ENCODE results near the gene TMX1.

Gene TMX1

DNA sequence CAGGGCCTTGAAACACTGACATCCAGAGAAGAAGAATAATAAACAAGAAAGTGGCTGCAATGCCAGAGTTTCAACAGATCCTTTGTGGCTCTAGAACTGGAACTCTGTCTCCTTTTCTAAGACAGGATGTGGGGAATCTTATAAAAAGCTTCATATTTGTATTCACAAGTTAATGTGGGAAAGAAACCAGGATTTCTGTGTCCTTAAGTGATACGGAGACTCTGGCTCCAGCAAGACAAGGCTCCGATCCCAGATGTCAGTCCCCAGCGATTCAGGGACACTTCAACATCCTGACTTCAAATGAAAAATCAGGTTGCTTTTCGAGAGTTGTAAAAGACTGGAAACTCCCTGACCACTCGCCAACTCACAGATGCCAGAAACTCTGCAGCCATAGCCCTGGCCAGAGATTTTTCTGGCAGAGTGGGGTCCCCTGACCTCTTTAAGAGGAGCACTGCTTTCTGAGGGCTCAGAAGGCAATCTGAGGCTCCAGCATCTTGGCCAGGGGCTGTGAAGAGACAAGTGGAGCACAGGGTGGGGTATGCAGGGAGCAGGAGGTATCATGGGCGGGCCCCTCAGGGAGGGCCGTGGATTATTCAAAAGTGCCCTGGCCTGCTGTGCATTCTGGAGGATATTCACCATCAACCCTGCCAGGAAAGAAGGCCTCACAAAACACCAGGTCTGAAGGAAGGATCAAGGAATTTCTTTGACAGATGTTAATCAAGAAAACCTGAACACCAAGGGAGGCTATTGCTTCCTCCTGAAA, 53.3 kb downstream of the TMX1 start:
- no peak for DNase-seq (ENCODE audit: low read depth)

DNA sequence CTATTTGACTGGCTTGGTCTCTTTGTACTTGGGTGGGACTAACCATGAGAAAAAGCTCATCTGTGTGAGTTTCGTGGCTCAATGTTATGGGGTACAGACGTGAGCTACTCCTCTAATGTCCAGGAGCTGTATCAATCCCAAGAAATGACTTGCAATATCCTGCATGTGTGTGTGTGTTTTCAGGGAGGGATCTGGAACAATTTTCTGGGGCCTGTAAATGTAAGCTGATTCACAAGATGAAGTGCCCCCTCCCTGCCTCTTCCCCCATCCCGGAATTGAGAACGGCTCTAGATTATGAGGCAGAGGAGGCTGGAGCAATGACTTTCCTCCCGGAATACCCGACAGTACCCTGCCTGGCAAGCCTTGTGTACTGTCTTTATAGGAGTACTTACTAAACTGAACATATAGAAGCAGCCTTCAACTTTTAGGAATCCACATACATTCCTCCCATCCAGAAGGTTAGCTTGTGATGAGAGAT, 53.9 kb downstream of the TMX1 start:
- DNase-seq (ENCODE audit: low read depth), result no peak

DNA sequence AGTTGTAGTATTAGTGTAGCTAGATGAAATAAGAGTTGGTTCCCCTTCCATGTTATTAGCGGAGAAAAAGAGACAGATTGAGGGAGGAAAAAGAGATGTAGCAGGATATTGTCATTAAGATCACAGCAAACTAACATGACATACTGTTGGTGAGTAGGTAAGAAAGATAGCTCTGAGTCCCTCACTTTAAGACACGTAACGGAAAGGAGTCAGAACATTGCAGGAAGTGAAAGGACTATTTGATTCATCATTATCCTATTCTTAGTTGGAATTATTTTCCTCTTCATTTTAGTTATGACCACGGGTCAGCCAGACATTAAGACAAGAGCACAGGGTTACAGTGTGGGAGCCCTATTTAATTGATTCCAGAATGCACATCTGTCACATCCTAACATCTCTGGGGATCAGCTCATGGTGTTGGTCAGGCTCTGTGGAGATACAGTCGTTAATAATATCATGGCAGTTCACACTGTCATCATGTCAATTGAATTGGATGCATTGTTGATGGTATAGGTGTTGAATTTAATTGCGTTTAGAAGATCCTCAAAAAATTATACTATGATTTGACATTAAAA, 55.0 kb downstream of the TMX1 start:
- DNase-seq (ENCODE audit: low read depth), result no peak

DNA sequence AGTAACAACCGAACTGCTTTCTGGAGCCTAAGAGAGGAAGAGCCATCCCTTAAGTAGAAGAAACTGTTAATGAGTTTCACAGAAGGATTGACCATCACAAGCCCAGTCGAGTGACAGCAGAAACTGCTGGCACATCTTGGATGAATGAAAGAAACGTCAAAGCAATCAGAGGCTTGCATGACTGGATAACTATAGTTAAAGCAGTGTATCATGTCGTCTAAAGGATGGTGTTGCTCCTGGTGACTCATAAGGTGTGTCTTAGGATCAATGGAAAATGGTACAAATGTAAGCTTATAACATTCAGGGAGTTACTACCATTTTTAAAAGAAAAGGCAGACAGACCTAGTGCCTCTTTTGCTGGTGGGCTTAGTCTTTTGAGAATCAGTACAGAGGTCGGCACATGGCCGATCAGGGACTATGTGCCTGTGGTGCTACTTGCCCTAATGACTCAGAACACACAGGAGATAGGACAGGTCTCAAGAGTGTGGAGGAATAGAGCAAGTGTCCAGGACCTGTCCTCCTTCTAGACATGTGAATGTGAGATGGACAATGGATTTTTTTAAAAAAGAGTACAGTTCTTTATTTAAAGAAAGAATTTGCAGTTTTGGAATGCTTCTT, 55.7 kb downstream of the TMX1 start:
- no peak for DNase-seq (ENCODE audit: low read depth)

DNA sequence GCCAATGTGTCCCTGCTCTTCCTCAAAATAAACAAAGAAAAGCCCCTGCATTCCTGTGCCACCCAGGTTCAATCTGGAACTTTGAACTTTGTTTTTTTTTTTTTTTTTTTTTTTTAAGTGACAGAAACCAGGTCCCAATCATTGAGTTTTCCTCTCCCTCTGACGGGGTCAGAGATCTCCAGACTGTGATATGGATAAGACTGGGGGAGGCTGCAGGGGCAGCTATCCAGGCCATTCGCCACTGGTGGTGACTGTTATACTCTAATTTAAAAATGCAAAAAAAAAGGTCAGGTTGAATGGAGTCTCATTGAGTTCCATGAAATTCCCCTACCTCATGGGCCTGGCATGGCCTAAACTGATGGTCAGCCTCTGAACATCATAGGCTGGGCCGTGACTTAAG, 57.0 kb downstream of the TMX1 start:
- DNase-seq (ENCODE audit: low read depth), result no peak

DNA sequence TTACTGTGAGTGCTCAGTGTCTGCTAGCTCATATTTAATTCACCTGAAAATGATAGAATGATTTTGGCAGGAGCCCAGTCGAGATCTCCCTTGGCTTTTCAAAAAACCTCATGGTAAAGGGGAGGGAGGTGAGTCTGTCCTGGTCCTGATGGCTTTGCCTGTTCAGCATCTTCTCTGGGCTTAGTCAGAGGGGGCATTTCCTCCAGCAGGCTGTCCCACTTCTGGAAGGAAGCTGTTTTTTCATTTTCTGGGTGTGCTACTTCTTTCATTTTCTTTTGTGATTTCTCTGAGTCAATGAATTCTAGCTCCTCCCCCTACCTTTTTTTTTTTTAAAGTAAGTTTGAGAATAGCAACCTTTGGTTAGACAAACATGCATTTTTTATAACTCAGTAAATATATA, 58.8 kb downstream of the TMX1 start:
- no peak for DNase-seq (ENCODE audit: low read depth)

DNA sequence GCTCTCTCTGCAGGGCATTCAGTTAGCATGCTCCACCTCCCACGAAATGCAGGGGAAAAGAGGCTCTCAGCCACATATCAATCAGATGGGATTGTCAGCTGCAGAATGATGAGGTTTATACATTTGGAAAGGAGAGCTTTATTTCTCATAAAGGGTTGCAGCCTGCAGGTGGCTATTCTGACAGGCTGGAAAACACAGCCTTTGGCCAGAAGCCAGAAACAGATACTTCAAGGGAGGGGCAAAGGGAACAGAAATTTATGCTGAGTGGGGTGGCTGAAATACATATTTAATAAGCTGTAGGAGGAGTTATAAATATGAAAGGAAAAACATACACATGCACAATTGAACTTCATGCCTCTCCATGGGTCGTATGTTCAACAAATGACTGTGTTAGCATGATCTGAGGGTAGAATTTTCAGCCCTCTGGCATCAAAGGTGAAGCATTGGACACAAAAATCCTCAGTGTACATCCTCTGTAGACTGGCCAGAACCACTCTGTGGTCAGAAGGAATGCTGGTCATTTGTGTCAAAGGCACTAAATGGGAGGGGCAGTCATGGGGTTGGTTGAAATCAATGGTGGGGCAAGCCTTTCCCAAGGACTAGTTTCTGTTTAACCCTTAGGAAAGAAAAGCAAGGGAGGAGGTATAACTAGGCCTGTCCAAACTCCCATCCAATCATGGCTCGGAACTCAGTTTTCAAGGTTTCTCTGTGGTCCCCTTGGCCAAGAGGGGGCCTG, 62.4 kb downstream of the TMX1 start:
- DNase-seq (ENCODE audit: low read depth), result no peak

DNA sequence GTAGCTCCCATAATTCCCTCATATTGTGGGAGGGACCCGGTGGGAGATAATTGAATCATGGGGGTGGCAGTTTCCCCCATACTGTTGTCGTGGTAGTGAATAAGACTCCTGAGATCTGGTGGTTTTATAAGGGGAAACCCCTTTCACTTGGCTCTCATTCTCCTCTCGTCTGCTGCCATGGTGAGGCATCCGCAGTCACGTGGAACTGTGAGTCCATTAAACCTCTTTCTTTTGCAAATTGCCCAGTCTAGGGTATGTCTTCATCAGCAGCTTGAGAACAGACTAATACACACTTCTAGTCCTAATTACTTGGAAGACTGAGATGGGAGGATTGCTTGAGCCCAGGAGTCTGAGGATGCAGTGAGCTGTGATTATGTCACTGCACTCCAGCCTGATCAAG, 64.4 kb downstream of the TMX1 start:
- DNase-seq (ENCODE audit: low read depth), result no peak

DNA sequence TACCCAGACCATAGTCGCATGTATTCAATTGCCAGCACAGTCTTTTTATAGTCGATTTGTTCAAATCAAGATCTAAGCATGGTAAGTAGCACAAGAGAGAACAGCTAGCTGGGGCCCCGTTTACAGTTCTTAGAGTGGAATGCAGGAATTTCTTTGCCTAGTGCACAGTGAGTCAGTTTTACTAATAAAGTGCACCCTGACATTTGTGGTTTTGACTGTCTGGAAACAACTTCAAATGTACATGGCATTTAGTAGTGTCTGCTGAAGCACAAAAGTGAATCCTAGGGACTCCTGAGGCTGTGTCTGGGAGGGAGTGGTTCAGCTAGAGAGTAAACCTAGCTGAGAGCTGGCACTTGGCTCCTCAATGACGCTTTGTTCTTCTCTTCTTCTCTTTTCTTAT, 64.9 kb downstream of the TMX1 start:
- DNase-seq (ENCODE audit: low read depth), result peak; percentile 83

DNA sequence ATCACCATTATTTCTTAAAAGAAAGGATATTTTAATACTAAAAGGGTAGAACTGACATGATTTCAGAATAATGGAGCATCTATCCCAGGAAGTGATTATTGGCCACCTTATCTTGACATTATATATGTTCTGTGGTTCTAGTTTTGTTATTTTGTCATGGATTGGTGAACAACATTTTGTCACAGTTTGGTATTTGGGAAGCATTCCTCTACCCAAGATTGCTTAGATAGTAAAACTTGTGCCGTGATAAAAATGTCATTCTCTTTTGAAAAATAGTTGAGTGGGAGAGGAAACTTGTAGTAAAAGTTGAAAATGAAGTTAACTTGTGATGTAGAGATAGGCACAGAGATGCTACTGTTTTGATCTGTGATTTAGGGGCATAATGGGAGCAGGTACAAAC, 65.7 kb downstream of the TMX1 start:
- DNase-seq (ENCODE audit: low read depth), result no peak
